SK-N-SH (cell line): ENCODE measurements around the gene TAF4. TPM values are rescaled to one million over a fixed set of nuclear protein-coding genes. Genes with fewer than 3 reads are reported as not detected.

ENCODE experiments used
- CTCF ChIA-PET: fragments of 300-600, 350-600 bp; formaldehyde crosslinking; extraction: SDS; loops from one replicate; lab custom pipeline; 2021; lab: Yijun Ruan, JAX
- POLR2A ChIA-PET: fragments of 350-600 bp; sonication (Branson Sonifier 250); formaldehyde crosslinking; extraction: SDS; loops from one replicate; lab custom pipeline; 2020; ENCODE audit warnings: antibody characterized with exemption, inconsistent platforms; lab: Yijun Ruan, JAX
- DNase-seq: peaks from one replicate; pipeline ENCODE4 v3.0.0; 2012
- H2AFZ ChIP-seq: fragments of 200-600 bp; sonication (generic); 2 replicates; pipeline ENCODE4 v1.8.1; 2016; ENCODE audit warnings: antibody characterized with exemption, mild to moderate bottlenecking, low read depth
- H3F3A ChIP-seq: fragments of 200-600 bp; sonication (generic); replicated peaks from 2 replicates; pipeline ENCODE3; 2016; ENCODE audit warnings: antibody characterized with exemption, mild to moderate bottlenecking; ENCODE audit not compliant: insufficient read depth
- H3K27ac ChIP-seq, 2 experiments: fragments of 200-500 bp in 1 of 2; fragments of 200-600 bp in 1 of 2; sonication (Bioruptor generic) in 1 of 2; sonication (generic), shearing (Covaris generic) in 1 of 2; 2 replicates each; pipeline versions ENCODE4 v1.5.1 to v1.6.1; 2014 to 2016; ENCODE audit warnings: low read depth in 2 of 2, inconsistent platforms in 1 of 2, low read length in 1 of 2, mild to moderate bottlenecking in 1 of 2, mixed read lengths in 1 of 2
- H3K27me3 ChIP-seq: fragments of 200-600 bp; sonication (generic), shearing (Covaris generic); 2 replicates; pipeline ENCODE4 v1.6.1; 2016; ENCODE audit warnings: mixed run types; ENCODE audit not compliant: insufficient read depth
- H3K36me3 ChIP-seq, 2 experiments: fragments of 200-500 bp in 1 of 2; fragments of 200-600 bp in 1 of 2; sonication (Bioruptor generic) in 1 of 2; sonication (generic) in 1 of 2; replicated peaks in 1 of 2; 2 replicates each; pipeline versions ENCODE3 to v1.5.1; 2014 to 2016; ENCODE audit warnings: low read length in 1 of 2, mild to moderate bottlenecking in 1 of 2; ENCODE audit not compliant: insufficient read depth in 2 of 2, control insufficient read depth in 1 of 2
- H3K4me1 ChIP-seq, 2 experiments: fragments of 200-500 bp in 1 of 2; fragments of 200-600 bp in 1 of 2; sonication (Bioruptor generic) in 1 of 2; sonication (generic), shearing (Covaris generic) in 1 of 2; 2 replicates each; pipeline versions ENCODE4 v1.5.1 to v1.6.1; 2014 to 2016; ENCODE audit warnings: low read depth in 1 of 2, low read length in 1 of 2, mixed run types in 1 of 2; ENCODE audit not compliant: insufficient read depth in 2 of 2, control insufficient read depth in 1 of 2
- H3K4me2 ChIP-seq: fragments of 200-600 bp; sonication (generic), shearing (Covaris generic); 2 replicates; pipeline ENCODE4 v1.6.1; 2017; ENCODE audit warnings: mixed run types
- H3K4me3 ChIP-seq, 2 experiments: fragments of 200-500 bp in 1 of 2; fragments of 200-600 bp in 1 of 2; sonication (Bioruptor generic) in 1 of 2; sonication (generic), shearing (Covaris generic) in 1 of 2; 2 replicates each; pipeline versions ENCODE4 v1.5.1 to v1.8.1; 2014 to 2016; ENCODE audit warnings: low read depth in 2 of 2, inconsistent platforms in 1 of 2, low read length in 1 of 2, mild to moderate bottlenecking in 1 of 2, mixed read lengths in 1 of 2, moderate library complexity in 1 of 2
- H3K79me2 ChIP-seq: fragments of 200-600 bp; sonication (generic); 2 replicates; pipeline ENCODE4 v1.8.1; 2017; ENCODE audit warnings: mild to moderate bottlenecking; ENCODE audit not compliant: insufficient read depth
- H3K9ac ChIP-seq: fragments of 200-600 bp; sonication (generic); 2 replicates; pipeline ENCODE4 v1.6.1; 2017; ENCODE audit warnings: mixed run types
- H3K9me2 ChIP-seq: fragments of 200-600 bp; sonication (generic); 2 replicates; pipeline ENCODE4 v1.6.1; 2017; ENCODE audit warnings: mixed run types
- H3K9me3 ChIP-seq: fragments of 200-600 bp; sonication (generic); 2 replicates; pipeline ENCODE4 v1.6.1; 2017; ENCODE audit warnings: mixed run types, mild to moderate bottlenecking, moderate library complexity
- H4K20me1 ChIP-seq: fragments of 200-600 bp; sonication (generic); 2 replicates; pipeline ENCODE4 v1.6.1; 2017; ENCODE audit warnings: mild to moderate bottlenecking, mixed run types; ENCODE audit not compliant: insufficient read depth
- ELF1 ChIP-seq: IDR thresholded peaks from 2 replicates; pipeline ENCODE4 v1.4.0; 2012
- MAX ChIP-seq: IDR thresholded peaks from 2 replicates; pipeline ENCODE4 v1.4.0; 2012; ENCODE audit warnings: low read depth
- MEF2A ChIP-seq: IDR thresholded peaks from 2 replicates; pipeline ENCODE4 v1.4.0; 2012; ENCODE audit warnings: low read depth, borderline replicate concordance
- PBX3 ChIP-seq: IDR thresholded peaks from 2 replicates; pipeline ENCODE4; 2012
- TCF12 ChIP-seq: IDR thresholded peaks from 2 replicates; pipeline ENCODE4 v1.4.0; 2012
- WGBS: methylation state at CpG from one replicate; pipeline ENCODE4 v1.1.6; 2017; ENCODE audit warnings: low lambda C conversion rate; 5-methylcytosine and 5-hydroxymethylcytosine counted together
- polyA plus RNA-seq, 3 experiments: library from polyadenylated mRNA; depleted of rRNA; stranded (reverse); fragments of >200 nt; gene quantifications; 2 replicates each; pipeline ENCODE4 v1.2.3, GENCODE V29; 2012
- TF ChIP-seq, protein P1 (sequence below): IDR thresholded peaks from 2 replicates; pipeline ENCODE4 v1.4.0; 2012; ENCODE audit warnings: low read depth, borderline replicate concordance
- TF ChIP-seq, protein P2 (sequence below): IDR thresholded peaks from 2 replicates; pipeline ENCODE4 v1.4.0; 2012; ENCODE audit warnings: low read depth, borderline replicate concordance

Gene TAF4
- polyA plus RNA-seq, 1 of the 3 experiments (the other 2 are of a cell fraction) = 4.8 TPM

DNA sequence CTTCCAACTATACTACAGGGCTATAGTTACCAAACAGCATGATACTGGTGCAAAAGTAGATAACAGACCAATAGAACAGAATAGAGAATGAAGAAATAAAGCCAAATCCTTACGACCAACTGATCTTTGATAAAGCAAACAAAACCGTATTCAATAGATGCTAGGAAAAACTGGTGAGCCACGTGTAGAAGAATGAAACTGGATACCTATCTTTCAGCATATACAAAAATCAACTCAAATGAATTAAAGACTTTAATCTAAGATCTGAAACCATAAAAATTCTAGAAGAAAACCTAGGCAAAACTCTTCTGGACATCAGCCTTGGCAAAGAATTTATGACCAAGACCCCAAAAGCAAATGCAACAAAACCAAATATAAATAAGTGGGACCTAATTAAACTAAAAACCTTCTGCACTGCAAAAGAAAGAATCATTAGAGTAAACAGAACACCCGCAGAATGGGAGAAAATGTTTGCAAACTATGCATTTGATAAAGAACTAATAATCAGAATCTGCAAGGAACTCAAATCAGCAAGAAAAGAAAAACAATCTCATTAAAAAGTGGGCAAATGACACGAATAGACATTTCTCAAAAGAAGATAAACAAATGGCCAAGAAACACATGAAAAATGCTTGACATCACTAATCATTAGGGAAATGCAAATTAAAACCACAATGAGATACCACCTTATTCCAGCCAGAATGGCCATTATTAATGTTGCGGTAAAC, 109.8 kb downstream of the TAF4 start:
- H3K4me3 ChIP-seq = no peak overlapping the region
- H3K4me2 ChIP-seq = no peak overlapping the region
- no peaks in the 10 kb centered on the region for H3F3A ChIP-seq
- no peaks in the 10 kb centered on the region for H3K27me3 ChIP-seq
- no peak overlapping the region for H3K27ac ChIP-seq
- H4K20me1 ChIP-seq = no peaks in the 10 kb centered on the region
- H3K79me2 ChIP-seq = no peaks in the 10 kb centered on the region
- CTCF ChIA-PET = no interaction called here
- TF ChIP-seq ELF1 = no peak
- no peak for TF ChIP-seq PBX3
- TF ChIP-seq MEF2A = no peak
- TF ChIP-seq, protein P1, sequence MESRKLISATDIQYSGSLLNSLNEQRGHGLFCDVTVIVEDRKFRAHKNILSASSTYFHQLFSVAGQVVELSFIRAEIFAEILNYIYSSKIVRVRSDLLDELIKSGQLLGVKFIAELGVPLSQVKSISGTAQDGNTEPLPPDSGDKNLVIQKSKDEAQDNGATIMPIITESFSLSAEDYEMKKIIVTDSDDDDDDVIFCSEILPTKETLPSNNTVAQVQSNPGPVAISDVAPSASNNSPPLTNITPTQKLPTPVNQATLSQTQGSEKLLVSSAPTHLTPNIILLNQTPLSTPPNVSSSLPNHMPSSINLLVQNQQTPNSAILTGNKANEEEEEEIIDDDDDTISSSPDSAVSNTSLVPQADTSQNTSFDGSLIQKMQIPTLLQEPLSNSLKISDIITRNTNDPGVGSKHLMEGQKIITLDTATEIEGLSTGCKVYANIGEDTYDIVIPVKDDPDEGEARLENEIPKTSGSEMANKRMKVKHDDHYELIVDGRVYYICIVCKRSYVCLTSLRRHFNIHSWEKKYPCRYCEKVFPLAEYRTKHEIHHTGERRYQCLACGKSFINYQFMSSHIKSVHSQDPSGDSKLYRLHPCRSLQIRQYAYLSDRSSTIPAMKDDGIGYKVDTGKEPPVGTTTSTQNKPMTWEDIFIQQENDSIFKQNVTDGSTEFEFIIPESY = no peak
- no peaks in the 10 kb centered on the region for H3K9me2 ChIP-seq
- H3K36me3 ChIP-seq = no peaks in the 10 kb centered on the region
- H3K9ac ChIP-seq = no peak overlapping the region
- H2AFZ ChIP-seq = no peak overlapping the region
- no peak for DNase-seq
- POLR2A ChIA-PET = no interaction called here
- WGBS = 33% methylated on average over 6 of the region's 6 CpGs
- peaks cover 0 to 5% of the 10 kb centered on the region in 2 experiments; a peak in 1 of 4 replicates for H3K4me1 ChIP-seq
- no peaks in the 10 kb centered on the region for H3K9me3 ChIP-seq

GRCh38 chr20:61954276-61955021, 111.2 kb downstream of the TAF4 start:
- 37% methylated on average over 12 of the region's 16 CpGs for WGBS
- Histone ChIP-seq H3K79me2 (no peaks in the 10 kb centered on the region), H4K20me1 (no peaks in the 10 kb centered on the region), H3K9me3 (no peaks in the 10 kb centered on the region), H3K4me2 (no peak overlapping the region), H3K27ac (no peak overlapping the region), H3K9me2 (no peaks in the 10 kb centered on the region), H3K36me3 (no peaks in the 10 kb centered on the region), H3K4me3 (no peak overlapping the region), H3F3A (no peaks in the 10 kb centered on the region), H3K27me3 (no peaks in the 10 kb centered on the region), H3K4me1 (peaks cover 0 to 5% of the 10 kb centered on the region in 2 experiments; a peak in 1 of 4 replicates), H3K9ac (no peak overlapping the region), H2AFZ (no peak overlapping the region)
- TF ChIP-seq MAX (no peak), TCF12 (no peak)
- TF ChIP-seq, protein P2, sequence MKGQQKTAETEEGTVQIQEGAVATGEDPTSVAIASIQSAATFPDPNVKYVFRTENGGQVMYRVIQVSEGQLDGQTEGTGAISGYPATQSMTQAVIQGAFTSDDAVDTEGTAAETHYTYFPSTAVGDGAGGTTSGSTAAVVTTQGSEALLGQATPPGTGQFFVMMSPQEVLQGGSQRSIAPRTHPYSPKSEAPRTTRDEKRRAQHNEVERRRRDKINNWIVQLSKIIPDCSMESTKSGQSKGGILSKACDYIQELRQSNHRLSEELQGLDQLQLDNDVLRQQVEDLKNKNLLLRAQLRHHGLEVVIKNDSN = no peak
- DNase-seq = no peak
- ChIA-PET CTCF (interaction anchor here (0.8 kb wide), 1 partner anchor 16 kb away, joined by 3 read pairs; no protein-coding TSS in a partner anchor), POLR2A (no interaction called here)
